ENCODE measurements around the gene AURKAIP1.
"Not testable (repeated sequence)": the region's sequence is repeated elsewhere in the genome, so short reads cannot be mapped to it uniquely, and the experiment has no call there.

The AURKAIP1 gene

GRCh38 chr1:1415751-1416150 lies 40.7 kb upstream of the AURKAIP1 start:
- H3K4me3 ChIP-seq (ENCODE audit: low read depth, low read length), result no peak overlapping the region
- DNase-seq (ENCODE audit: low read depth), result no peak
- TF ChIP-seq CTCF (IDR thresholded peaks at IDR 0.05; ENCODE audit: low read depth, low read length), result no peak
- no peak for TF ChIP-seq POLR2A (IDR thresholded peaks at IDR 0.05; ENCODE audit: extremely low read depth, insufficient read length)
- TF ChIP-seq, protein P1, sequence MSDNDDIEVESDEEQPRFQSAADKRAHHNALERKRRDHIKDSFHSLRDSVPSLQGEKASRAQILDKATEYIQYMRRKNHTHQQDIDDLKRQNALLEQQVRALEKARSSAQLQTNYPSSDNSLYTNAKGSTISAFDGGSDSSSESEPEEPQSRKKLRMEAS (IDR thresholded peaks at IDR 0.05; ENCODE audit: low read depth, low read length), result no peak
- no peak for TF ChIP-seq MYC (IDR thresholded peaks at IDR 0.05; ENCODE audit: low read depth, low read length)

DNA sequence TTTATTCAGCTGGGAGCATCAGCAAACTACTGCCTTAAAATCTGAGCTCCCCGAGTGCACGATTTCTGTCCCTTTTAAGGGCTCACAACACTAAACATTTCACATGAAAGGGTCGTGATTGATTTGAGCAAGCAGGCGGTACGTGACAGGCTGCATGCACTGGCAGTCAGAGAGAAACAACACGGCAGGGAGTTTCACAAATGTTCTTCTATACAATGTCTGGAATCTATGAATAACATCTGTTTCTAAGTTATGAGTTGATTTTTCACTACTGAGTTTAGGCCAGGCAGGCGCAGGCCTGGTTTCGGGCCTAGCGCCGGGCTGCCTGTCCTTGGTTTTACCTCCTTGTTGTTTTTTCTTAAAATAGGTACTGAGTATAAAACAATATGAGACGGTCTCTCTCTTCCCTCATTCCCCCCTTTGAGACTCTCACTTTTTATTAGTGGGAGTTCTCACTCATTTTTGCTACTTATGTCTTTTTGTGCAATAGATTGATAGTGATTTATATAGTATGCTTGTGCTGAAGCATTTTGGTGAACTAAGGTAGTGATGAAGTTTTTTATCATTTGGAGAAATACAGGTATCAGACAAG lies 37.4 kb upstream of the AURKAIP1 start:
- not testable (repeated sequence) for DNase-seq (ENCODE audit: low read depth)

DNA sequence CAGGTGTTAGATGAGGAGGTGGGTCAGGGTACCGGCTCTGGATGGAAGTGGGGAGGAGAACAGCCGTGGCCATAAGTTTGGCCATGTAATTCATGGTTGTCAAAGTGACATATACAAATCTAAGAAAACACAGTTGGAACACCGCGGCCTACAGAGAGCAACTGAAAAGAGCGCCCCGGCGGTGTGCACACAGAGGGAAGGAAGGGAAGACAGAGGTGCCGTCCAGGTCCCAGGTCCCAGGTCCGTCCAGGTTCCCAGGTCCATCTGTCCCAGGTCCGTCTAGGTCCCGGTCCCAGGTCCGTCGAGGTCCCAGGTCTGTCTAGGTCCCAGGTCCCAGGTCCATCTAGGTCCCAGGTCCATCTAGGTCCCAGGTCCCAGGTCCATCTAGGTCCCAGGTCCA lies 36.6 kb upstream of the AURKAIP1 start:
- TF ChIP-seq, protein P1 (IDR thresholded peaks at IDR 0.05; ENCODE audit: low read depth, low read length), result no peak
- TF ChIP-seq POLR2A (IDR thresholded peaks at IDR 0.05; ENCODE audit: extremely low read depth, insufficient read length) (no peak), CTCF (IDR thresholded peaks at IDR 0.05; ENCODE audit: low read depth, low read length) (no peak), MYC (IDR thresholded peaks at IDR 0.05; ENCODE audit: low read depth, low read length) (no peak)
- H3K4me3 ChIP-seq (ENCODE audit: low read depth, low read length), result no peak overlapping the region

More for the DNA sequence above, 37.4 kb upstream of the AURKAIP1 start:
- H3K4me3 ChIP-seq (ENCODE audit: low read depth, low read length), result not testable (repeated sequence)

DNA sequence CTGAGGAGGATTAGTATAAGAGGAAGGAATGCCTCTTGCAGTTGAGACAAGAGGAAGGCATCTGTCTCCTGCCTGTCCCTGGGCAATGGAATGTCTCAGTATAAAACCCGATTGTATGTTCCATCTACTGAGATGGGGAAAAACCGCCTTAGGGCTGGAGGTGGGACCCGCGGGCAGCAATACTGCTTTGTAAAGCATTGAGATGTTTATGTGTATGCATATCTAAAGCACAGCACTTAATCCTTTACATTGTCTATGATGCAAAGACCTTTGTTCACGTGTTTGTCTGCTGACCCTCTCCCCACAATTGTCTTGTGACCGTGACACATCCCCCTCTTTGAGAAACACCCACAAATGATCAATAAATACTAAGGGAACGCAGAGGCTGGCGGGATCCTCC lies 35.2 kb upstream of the AURKAIP1 start:
- not testable (repeated sequence) for DNase-seq (ENCODE audit: low read depth); H3K4me3 ChIP-seq (ENCODE audit: low read depth, low read length)

More for the DNA sequence above, 36.6 kb upstream of the AURKAIP1 start:
- DNase-seq (ENCODE audit: low read depth), result no peak

- TF ChIP-seq MYC (IDR thresholded peaks at IDR 0.05; ENCODE audit: low read depth, low read length), result no peak
- TF ChIP-seq, protein P1 (IDR thresholded peaks at IDR 0.05; ENCODE audit: low read depth, low read length), result 0 out of 2 replicates have a peak, but pooled peaks have one; percentile 6
- H3K4me3 ChIP-seq (ENCODE audit: low read depth, low read length), result peak overlapping the region; percentile 91
- DNase-seq (ENCODE audit: low read depth), result peak; percentile 53
These were observed 32.8 kb upstream of the AURKAIP1 start for GRCh38 chr1:1407636-1408318.

- peak; percentile 95 for DNase-seq (ENCODE audit: low read depth)
- H3K4me3 ChIP-seq (ENCODE audit: low read depth, low read length), result peak within 1 kb of the TSS; percentile 91
- TF ChIP-seq CTCF (IDR thresholded peaks at IDR 0.05; ENCODE audit: low read depth, low read length) (no peak), MYC (IDR thresholded peaks at IDR 0.05; ENCODE audit: low read depth, low read length) (peak; percentile 96), POLR2A (IDR thresholded peaks at IDR 0.05; ENCODE audit: extremely low read depth, insufficient read length) (peak; percentile 94)
- TF ChIP-seq, protein P1 (IDR thresholded peaks at IDR 0.05; ENCODE audit: low read depth, low read length), result peak; percentile 88
These were observed 32.0 kb upstream of the AURKAIP1 start, which contains the start of gene MRPL20 for GRCh38 chr1:1406821-1407635. TSS of gene MRPL20 (minus strand) at chr1:1407293. CDS start at chr1:1407217, 76 bp downstream.

DNA sequence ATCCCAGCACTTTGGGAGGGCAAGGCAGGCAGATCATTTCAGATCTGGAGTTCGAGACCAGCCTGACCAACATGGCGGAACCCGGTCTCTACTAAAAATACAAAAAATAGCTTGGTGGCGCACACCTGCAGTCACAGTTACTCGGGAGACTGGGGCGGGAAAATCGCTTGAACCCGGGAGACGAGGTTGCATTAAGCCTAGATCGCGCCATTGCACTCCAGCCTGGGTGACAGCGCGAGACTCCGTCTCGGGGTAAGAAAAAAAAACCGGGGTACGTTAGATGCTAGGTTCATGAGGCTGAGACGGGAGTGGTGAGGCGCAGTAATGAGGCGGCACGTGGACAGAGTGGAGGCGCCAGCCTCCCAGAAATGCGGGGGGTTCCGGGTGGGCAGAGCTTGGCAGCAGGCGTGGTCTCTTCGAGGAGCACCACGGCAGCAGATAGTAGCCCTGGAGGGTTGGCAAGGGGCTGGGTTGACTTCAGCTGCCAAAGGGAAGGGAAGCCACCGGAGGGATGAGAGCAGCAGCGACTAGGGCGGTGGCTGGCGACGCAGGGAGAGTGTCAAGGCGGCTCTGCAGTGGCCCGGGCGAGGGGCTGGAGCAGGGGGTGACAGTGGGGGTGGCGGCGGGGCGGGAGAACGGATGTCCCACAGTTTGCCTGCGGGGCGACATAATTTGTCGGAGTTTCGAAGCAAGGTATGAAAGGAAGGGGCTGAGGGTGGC lies 31.3 kb upstream of the AURKAIP1 start:
- TF ChIP-seq CTCF (IDR thresholded peaks at IDR 0.05; ENCODE audit: low read depth, low read length) (no peak), MYC (IDR thresholded peaks at IDR 0.05; ENCODE audit: low read depth, low read length) (peak; percentile 25; the same call in 1 of the 2 replicates), POLR2A (IDR thresholded peaks at IDR 0.05; ENCODE audit: extremely low read depth, insufficient read length) (no peak)
- TF ChIP-seq, protein P1 (IDR thresholded peaks at IDR 0.05; ENCODE audit: low read depth, low read length), result no peak

More for the DNA sequence above, 31.3 kb upstream of the AURKAIP1 start:
- peak overlapping the region; percentile 91 for H3K4me3 ChIP-seq (ENCODE audit: low read depth, low read length)
- peak; percentile 56 for DNase-seq (ENCODE audit: low read depth)

Measured in NB4 (cell line).